NCI-H1092 treated with DMSO at 0.1 percent for 48 hours (cell line): ENCODE data around the gene SMIM13.

Source experiments
- DNase-seq: peaks from one replicate; lab custom pipeline; 2025; lab: John Stamatoyannopoulos, UW

The SMIM13 gene

GRCh38 chr6:11121851-11122250, 28.2 kb downstream of the SMIM13 start:
- no peak for DNase-seq

GRCh38 chr6:11122380-11122779, 28.7 kb downstream of the SMIM13 start:
- DNase-seq = no peak

GRCh38 chr6:11123978-11124377, 30.3 kb downstream of the SMIM13 start:
- DNase-seq = no peak

- no peak for DNase-seq
Observed at GRCh38 chr6:11126876-11127275, 33.2 kb downstream of the SMIM13 start.

GRCh38 chr6:11128608-11129007, 35.0 kb downstream of the SMIM13 start:
- DNase-seq = no peak

GRCh38 chr6:11129908-11130565, 36.4 kb downstream of the SMIM13 start:
- no peak for DNase-seq

GRCh38 chr6:11130605-11131004, 37.0 kb downstream of the SMIM13 start:
- DNase-seq = no peak

GRCh38 chr6:11132194-11132888, 38.7 kb downstream of the SMIM13 start:
- DNase-seq = no peak

GRCh38 chr6:11133281-11133680, 39.6 kb downstream of the SMIM13 start:
- DNase-seq = no peak

- no peak for DNase-seq
Observed at GRCh38 chr6:11136809-11137208, 43.2 kb downstream of the SMIM13 start.

- DNase-seq = no peak
Observed at GRCh38 chr6:11139051-11139960, 45.7 kb downstream of the SMIM13 start.

- DNase-seq = no peak
Observed at GRCh38 chr6:11140056-11140455, 46.4 kb downstream of the SMIM13 start.

- no peak for DNase-seq
Observed at GRCh38 chr6:11141295-11141694, 47.7 kb downstream of the SMIM13 start.

- DNase-seq = no peak
Observed at GRCh38 chr6:11142296-11143027, 48.8 kb downstream of the SMIM13 start.

GRCh38 chr6:11143394-11144371, 50.0 kb downstream of the SMIM13 start:
- DNase-seq = no peak

- DNase-seq = no peak
Observed at GRCh38 chr6:11144393-11144851, 50.8 kb downstream of the SMIM13 start.

GRCh38 chr6:11146117-11146826, 52.6 kb downstream of the SMIM13 start:
- DNase-seq = no peak

- DNase-seq = no peak
Observed at GRCh38 chr6:11149551-11149950, 55.9 kb downstream of the SMIM13 start.

- no peak for DNase-seq
Observed at GRCh38 chr6:11151488-11151887, 57.9 kb downstream of the SMIM13 start.

GRCh38 chr6:11152581-11152980, 58.9 kb downstream of the SMIM13 start:
- no peak for DNase-seq
